ENCODE results near the gene PCDHGB2. TPM values are rescaled to one million over a fixed set of nuclear protein-coding genes. Genes with fewer than 3 reads are reported as not detected.

PCDHGB2 gene
- total RNA-seq, 1 donor from 2014 or later: 0.59 TPM

- Mint-ChIP-seq H3K9me3 (ENCODE audit: unreplicated experiment) (peaks cover 28% of the 10 kb centered on the region), H3K27ac (ENCODE audit: unreplicated experiment) (no peak overlapping the region)
These were observed 8.2 kb upstream of the PCDHGB2 start for GRCh38 chr5:141351591-141351990.

GRCh38 chr5:141354900-141355469, 4.8 kb upstream of the PCDHGB2 start, which contains the start of gene PCDHGA4:
PCDHGA4 (plus strand) TSS chr5:141355021; CDS start chr5:141355108, 87 bp downstream.
- Mint-ChIP-seq H3K36me3 (ENCODE audit: unreplicated experiment) (peaks cover 1% of the 10 kb centered on the region), H3K9me3 (ENCODE audit: unreplicated experiment) (peaks cover 35% of the 10 kb centered on the region), H3K4me3 (ENCODE audit: unreplicated experiment) (no peak within 1 kb of the TSS), H3K27me3 (ENCODE audit: unreplicated experiment) (no peaks in the 10 kb centered on the region), H3K4me1 (ENCODE audit: unreplicated experiment) (peaks cover 1% of the 10 kb centered on the region), H3K27ac (ENCODE audit: unreplicated experiment) (no peak within 1 kb of the TSS)
- DNase-seq (ENCODE audit: extremely low spot score, unreplicated experiment): no peak
- TF ChIP-seq CTCF (IDR thresholded peaks at IDR 0.05): no peak

More at GRCh38 chr5:141351591-141351990, 8.2 kb upstream of the PCDHGB2 start:
- Mint-ChIP-seq H3K27me3 (ENCODE audit: unreplicated experiment) (no peaks in the 10 kb centered on the region), H3K36me3 (ENCODE audit: unreplicated experiment) (peaks cover 1% of the 10 kb centered on the region), H3K4me1 (ENCODE audit: unreplicated experiment) (peaks cover 1% of the 10 kb centered on the region), H3K4me3 (ENCODE audit: unreplicated experiment) (no peak overlapping the region)
- TF ChIP-seq CTCF (IDR thresholded peaks at IDR 0.05): no peak
- no peak for DNase-seq (ENCODE audit: extremely low spot score, unreplicated experiment)

GRCh38 chr5:141355641-141356040, 4.2 kb upstream of the PCDHGB2 start:
- no peaks in the 10 kb centered on the region for H3K27me3 Mint-ChIP-seq (ENCODE audit: unreplicated experiment)
- TF ChIP-seq CTCF (IDR thresholded peaks at IDR 0.05): no peak
- H3K36me3 Mint-ChIP-seq (ENCODE audit: unreplicated experiment): no peaks in the 10 kb centered on the region
- no peak overlapping the region for H3K27ac Mint-ChIP-seq (ENCODE audit: unreplicated experiment)
- no peaks in the 10 kb centered on the region for H3K4me1 Mint-ChIP-seq (ENCODE audit: unreplicated experiment)
- DNase-seq (ENCODE audit: extremely low spot score, unreplicated experiment): no peak
- H3K4me3 Mint-ChIP-seq (ENCODE audit: unreplicated experiment): no peak overlapping the region
- peaks cover 37% of the 10 kb centered on the region for H3K9me3 Mint-ChIP-seq (ENCODE audit: unreplicated experiment)

- no peak for TF ChIP-seq CTCF (IDR thresholded peaks at IDR 0.05)
- Mint-ChIP-seq H3K9me3 (ENCODE audit: unreplicated experiment) (peaks cover 38% of the 10 kb centered on the region), H3K27ac (ENCODE audit: unreplicated experiment) (no peak overlapping the region), H3K4me1 (ENCODE audit: unreplicated experiment) (no peaks in the 10 kb centered on the region), H3K36me3 (ENCODE audit: unreplicated experiment) (no peaks in the 10 kb centered on the region), H3K27me3 (ENCODE audit: unreplicated experiment) (no peaks in the 10 kb centered on the region), H3K4me3 (ENCODE audit: unreplicated experiment) (no peak overlapping the region)
- no peak for DNase-seq (ENCODE audit: extremely low spot score, unreplicated experiment)
These were observed 3.7 kb upstream of the PCDHGB2 start for GRCh38 chr5:141356133-141356532.

GRCh38 chr5:141356950-141357349, 2.8 kb upstream of the PCDHGB2 start:
- peaks cover 38% of the 10 kb centered on the region for H3K9me3 Mint-ChIP-seq (ENCODE audit: unreplicated experiment)
- TF ChIP-seq CTCF (IDR thresholded peaks at IDR 0.05): no peak
- H3K36me3 Mint-ChIP-seq (ENCODE audit: unreplicated experiment): no peaks in the 10 kb centered on the region
- H3K27ac Mint-ChIP-seq (ENCODE audit: unreplicated experiment): no peak overlapping the region
- H3K4me1 Mint-ChIP-seq (ENCODE audit: unreplicated experiment): no peaks in the 10 kb centered on the region
- no peak overlapping the region for H3K4me3 Mint-ChIP-seq (ENCODE audit: unreplicated experiment)
- H3K27me3 Mint-ChIP-seq (ENCODE audit: unreplicated experiment): no peaks in the 10 kb centered on the region
- no peak for DNase-seq (ENCODE audit: extremely low spot score, unreplicated experiment)
